ENCODE results near the gene FXR2.

Gene FXR2

GRCh38 chr17:7573324-7574080 lies 41.2 kb downstream of the FXR2 start (continued):
- TF ChIP-seq ZNF530 (tag by site-specific recombination; IDR thresholded peaks at IDR 0.05; ENCODE audit: low read depth), result no peak
- peak; percentile 35; the same call in 1 of the 2 replicates for TF ChIP-seq ZBTB7A (tag by site-specific recombination; IDR thresholded peaks at IDR 0.05; ENCODE audit: low read depth)
- no peak for TF ChIP-seq ZNF169 (tag by site-specific recombination; IDR thresholded peaks at IDR 0.05)
- TF ChIP-seq ZBTB11 (tag by site-specific recombination; conservative IDR thresholded peaks at IDR 0.05; ENCODE audit: low read depth), result peak; percentile 75
- no peak for TF ChIP-seq ZNF248 (tag by site-specific recombination; IDR thresholded peaks at IDR 0.05)
- peak; percentile 16; the same call in 1 of the 2 replicates for TF ChIP-seq ZNF394 (tag by site-specific recombination; IDR thresholded peaks at IDR 0.05; ENCODE audit: borderline replicate concordance)
- no peak for TF ChIP-seq ZNF704 (tag by site-specific recombination; IDR thresholded peaks at IDR 0.05)
- TF ChIP-seq PRDM10 (tag by site-specific recombination; IDR thresholded peaks at IDR 0.05), result peak; percentile 99
- TF ChIP-seq SCRT2 (tag by site-specific recombination; IDR thresholded peaks at IDR 0.05), result no peak
- peak; percentile 73; the same call in 1 of the 2 replicates for TF ChIP-seq KLF7 (tag by site-specific recombination; IDR thresholded peaks at IDR 0.05; ENCODE audit: borderline replicate concordance)
- TF ChIP-seq ZNF707 (tag by site-specific recombination; IDR thresholded peaks at IDR 0.05), result no peak
- peak; percentile 40; the same call in 1 of the 2 replicates for TF ChIP-seq ZNF596 (tag by site-specific recombination; IDR thresholded peaks at IDR 0.05)
- no peak for TF ChIP-seq SETDB1 (IDR thresholded peaks at IDR 0.05; ENCODE audit: insufficient read length, low read length)
- no peak for TF ChIP-seq ZNF302 (tag by site-specific recombination; IDR thresholded peaks at IDR 0.05; ENCODE audit: low read depth)
- peak; percentile 57 for TF ChIP-seq ZEB2 (tag by site-specific recombination; IDR thresholded peaks at IDR 0.05)
- TF ChIP-seq ZNF398 (tag by site-specific recombination; IDR thresholded peaks at IDR 0.05), result peak; percentile 98
- peak; percentile 47; the same call in 1 of the 2 replicates for TF ChIP-seq KLF10 (tag by site-specific recombination; IDR thresholded peaks at IDR 0.05)
- TF ChIP-seq ZNF157 (tag by site-specific recombination; IDR thresholded peaks at IDR 0.05), result no peak
- TF ChIP-seq ZNF23 (tag by site-specific recombination; IDR thresholded peaks at IDR 0.05; ENCODE audit: borderline replicate concordance), result no peak
- no peak for TF ChIP-seq ZNF211 (tag by site-specific recombination; IDR thresholded peaks at IDR 0.05; ENCODE audit: low read depth)
- TF ChIP-seq ZNF837 (tag by site-specific recombination; IDR thresholded peaks at IDR 0.05), result no peak
- TF ChIP-seq ZNF391 (tag by site-specific recombination; IDR thresholded peaks at IDR 0.05; ENCODE audit: borderline replicate concordance, low read depth), result 0 out of 2 replicates have a peak, but pooled peaks have one; percentile 43
- peak; percentile 69 for TF ChIP-seq ZXDB (tag by site-specific recombination; IDR thresholded peaks at IDR 0.05)
- TF ChIP-seq SP7 (tag by site-specific recombination; IDR thresholded peaks at IDR 0.05), result peak; percentile 87
- TF ChIP-seq PATZ1 (tag by site-specific recombination; IDR thresholded peaks at IDR 0.05), result peak; percentile 96
